Endothelial cell of umbilical vein (primary cell): ENCODE data around the gene BIN1.

Source experiments
- EZH2 ChIP-seq: IDR thresholded peaks from 2 replicates; pipeline ENCODE4 v1.6.1; 2012; ENCODE audit warnings: borderline replicate concordance, low read depth, mild to moderate bottlenecking, moderate library complexity, low read length, inconsistent platforms; ENCODE audit not compliant: severe bottlenecking
- GATA2 ChIP-seq: IDR thresholded peaks from 2 replicates; pipeline ENCODE4 v1.7.0; 2011; ENCODE audit warnings: low read depth, mild to moderate bottlenecking, moderate library complexity, mixed read lengths, low read length; ENCODE audit not compliant: insufficient read length, insufficient read depth
- MYC ChIP-seq: IDR thresholded peaks from one replicate; pipeline ENCODE4 v1.6.1; 2011; ENCODE audit warnings: mild to moderate bottlenecking, low read depth, low read length
- POLR2A ChIP-seq: IDR thresholded peaks from 2 replicates; pipeline ENCODE4 v1.6.1; 2012; ENCODE audit warnings: low read depth, mild to moderate bottlenecking, control low read depth, low read length
- POLR2AphosphoS5 ChIP-seq: IDR thresholded peaks from 2 replicates; pipeline ENCODE4 v1.6.1; 2012; ENCODE audit warnings: low read depth, mild to moderate bottlenecking, control low read depth, low read length, moderate library complexity; ENCODE audit not compliant: insufficient read depth
- TF ChIP-seq, protein P1 (sequence below), 2 donors: IDR thresholded peaks; 1 replicate in 1 of 2; 2 replicates in 1 of 2; pipeline ENCODE4 v1.5.1; 2011; ENCODE audit warnings: low read length in 2 of 2, mild to moderate bottlenecking in 2 of 2, moderate library complexity in 2 of 2, control low read depth in 1 of 2, inconsistent platforms in 1 of 2, low read depth in 1 of 2; ENCODE audit not compliant: insufficient read depth in 1 of 2; ENCODE audit errors: extremely low read depth in 1 of 2
- TF ChIP-seq, protein P2 (sequence below): IDR thresholded peaks from 2 replicates; pipeline ENCODE4 v1.6.1; 2011; ENCODE audit not compliant: insufficient read depth, insufficient read length

DNA sequence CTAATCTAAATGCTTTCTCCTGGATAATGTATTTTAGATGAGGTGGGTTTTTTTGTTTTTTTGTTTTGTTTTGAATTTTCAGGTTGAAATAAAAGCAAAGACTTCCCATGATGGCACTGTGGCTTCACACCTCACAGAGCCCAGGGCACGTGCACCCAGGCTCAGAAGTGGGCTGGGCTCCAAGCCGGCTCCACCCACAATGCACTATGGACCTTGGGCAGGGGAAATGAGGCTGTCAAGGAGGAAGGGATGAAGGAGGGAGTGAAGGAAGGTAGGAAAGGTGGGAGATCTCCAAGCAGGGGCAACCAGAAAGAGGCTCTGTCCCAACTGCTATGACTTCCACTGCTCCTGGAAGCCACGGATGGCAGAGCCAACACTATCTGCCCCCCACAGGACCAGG, 60.4 kb downstream of the BIN1 start:
- TF ChIP-seq, protein P1, sequence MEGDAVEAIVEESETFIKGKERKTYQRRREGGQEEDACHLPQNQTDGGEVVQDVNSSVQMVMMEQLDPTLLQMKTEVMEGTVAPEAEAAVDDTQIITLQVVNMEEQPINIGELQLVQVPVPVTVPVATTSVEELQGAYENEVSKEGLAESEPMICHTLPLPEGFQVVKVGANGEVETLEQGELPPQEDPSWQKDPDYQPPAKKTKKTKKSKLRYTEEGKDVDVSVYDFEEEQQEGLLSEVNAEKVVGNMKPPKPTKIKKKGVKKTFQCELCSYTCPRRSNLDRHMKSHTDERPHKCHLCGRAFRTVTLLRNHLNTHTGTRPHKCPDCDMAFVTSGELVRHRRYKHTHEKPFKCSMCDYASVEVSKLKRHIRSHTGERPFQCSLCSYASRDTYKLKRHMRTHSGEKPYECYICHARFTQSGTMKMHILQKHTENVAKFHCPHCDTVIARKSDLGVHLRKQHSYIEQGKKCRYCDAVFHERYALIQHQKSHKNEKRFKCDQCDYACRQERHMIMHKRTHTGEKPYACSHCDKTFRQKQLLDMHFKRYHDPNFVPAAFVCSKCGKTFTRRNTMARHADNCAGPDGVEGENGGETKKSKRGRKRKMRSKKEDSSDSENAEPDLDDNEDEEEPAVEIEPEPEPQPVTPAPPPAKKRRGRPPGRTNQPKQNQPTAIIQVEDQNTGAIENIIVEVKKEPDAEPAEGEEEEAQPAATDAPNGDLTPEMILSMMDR (IDR thresholded peaks at IDR 0.05; ENCODE audit: extremely low read depth in 1 of 2, insufficient read depth in 1 of 2, low read depth in 1 of 2, low read length in 2 of 2): no peak
- no peak for TF ChIP-seq POLR2AphosphoS5
- TF ChIP-seq, protein P2, sequence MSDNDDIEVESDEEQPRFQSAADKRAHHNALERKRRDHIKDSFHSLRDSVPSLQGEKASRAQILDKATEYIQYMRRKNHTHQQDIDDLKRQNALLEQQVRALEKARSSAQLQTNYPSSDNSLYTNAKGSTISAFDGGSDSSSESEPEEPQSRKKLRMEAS: no peak
- TF ChIP-seq POLR2A: no peak
- TF ChIP-seq EZH2: no peak
- TF ChIP-seq GATA2: no peak
- TF ChIP-seq MYC: no peak
